HCT116 (cell line): ENCODE results near the gene UBE3C. TPM values are rescaled to one million over a fixed set of nuclear protein-coding genes. Genes with fewer than 3 reads are reported as not detected.

Source experiments
- ATAC-seq: fragments of 200-7000 bp; cut with Tn5 transposase; 2 replicates; pipeline ENCODE4 v1.9.1; 2020; ENCODE audit warnings: mild to moderate bottlenecking, moderate library complexity
- BruUV-seq: library from RNA; stranded (reverse); fragments of 400-500 nt; replicated peaks from 2 replicates; lab custom pipeline; 2021; lab: Mats Ljungman, UMichigan
- CTCF ChIA-PET: fragments of 300-600 bp; sonication (Branson Sonifier 250); formaldehyde crosslinking; loops from one replicate; lab custom pipeline; 2021; ENCODE audit warnings: antibody characterized with exemption; lab: Charles Lee
- POLR2A ChIA-PET: fragments of 300-600, 350-600 bp; sonication (Branson Sonifier 250); formaldehyde crosslinking; loops from one replicate; lab custom pipeline; 2021; ENCODE audit warnings: antibody characterized with exemption; lab: Charles Lee
- RAD21 ChIA-PET, 2 experiments: fragments of 300-600 bp; sonication (Branson Sonifier 250); formaldehyde crosslinking; loops; one replicate each; lab custom pipeline; 2023; ENCODE audit warnings: low total read pairs in 2 of 2; ENCODE audit not compliant: uncharacterized antibody in 2 of 2, unreplicated experiment in 2 of 2, low non-redundant PET in 1 of 2; lab: Charles Lee
- DNase-seq: peaks from one replicate; pipeline ENCODE4 v3.0.0-alpha.2; 2010; ENCODE audit warnings: low read depth, low spot score
- H2AFZ ChIP-seq: fragments of 200-600 bp; shearing (Covaris generic), sonication (generic); 2 replicates; pipeline ENCODE4 v1.6.1; 2017; ENCODE audit warnings: low read depth, mixed run types, mixed read lengths, antibody characterized with exemption, low read length; ENCODE audit not compliant: poor library complexity, severe bottlenecking
- H3K27ac ChIP-seq: 2 replicates; pipeline ENCODE4 v1.5.1; 2012; ENCODE audit warnings: low read depth, low read length
- H3K27me3 ChIP-seq: fragments of 200-600 bp; sonication (generic); 2 replicates; pipeline ENCODE4 v1.6.1; 2016; ENCODE audit warnings: mixed run types, low read length, mixed read lengths; ENCODE audit not compliant: insufficient read depth
- H3K36me3 ChIP-seq, 2 experiments: fragments of 200-500 bp in 1 of 2; fragments of 200-600 bp in 1 of 2; sonication (Bioruptor generic) in 1 of 2; sonication (generic) in 1 of 2; 2 replicates each; pipeline versions ENCODE4 v1.5.1 to v1.6.1; 2014 to 2016; ENCODE audit warnings: low read length in 2 of 2, inconsistent platforms in 1 of 2, mixed read lengths in 1 of 2, mixed run types in 1 of 2; ENCODE audit not compliant: insufficient read depth in 2 of 2, control insufficient read depth in 1 of 2
- H3K4me1 ChIP-seq, 2 experiments: fragments of 200-600 bp in 1 of 2; sonication (generic) in 1 of 2; 2 replicates each; pipeline versions ENCODE4 v1.5.1 to v1.6.1; 2012 to 2017; ENCODE audit warnings: low read length in 2 of 2, inconsistent platforms in 1 of 2, mild to moderate bottlenecking in 1 of 2, mixed read lengths in 1 of 2, mixed run types in 1 of 2, moderate library complexity in 1 of 2; ENCODE audit not compliant: insufficient read depth in 2 of 2, control insufficient read depth in 1 of 2
- H3K4me2 ChIP-seq: fragments of 200-600 bp; sonication (generic); 2 replicates; pipeline ENCODE4 v1.6.1; 2017; ENCODE audit warnings: mixed run types, low read length, mixed read lengths
- H3K4me3 ChIP-seq, 2 experiments: fragments of 200-600 bp in 1 of 2; sonication (generic) in 1 of 2; replicated peaks in 1 of 2; 2 replicates each; pipeline ENCODE4 v1.5.1; 2011 to 2016; ENCODE audit warnings: low read length in 2 of 2, control low read depth in 1 of 2, low read depth in 1 of 2, mild to moderate bottlenecking in 1 of 2, mixed read lengths in 1 of 2, mixed run types in 1 of 2
- H3K79me2 ChIP-seq: fragments of 200-600 bp; sonication (generic); 2 replicates; pipeline ENCODE4 v1.6.1; 2017; ENCODE audit warnings: mild to moderate bottlenecking, mixed run types, low read length, moderate library complexity, mixed read lengths; ENCODE audit not compliant: insufficient read depth
- H3K9ac ChIP-seq: fragments of 200-600 bp; sonication (generic); 2 replicates; pipeline ENCODE4 v1.6.1; 2016; ENCODE audit warnings: low read length, mixed read lengths
- H3K9me2 ChIP-seq: fragments of 200-600 bp; sonication (generic), shearing (Covaris generic); 2 replicates; pipeline ENCODE4 v1.6.1; 2017; ENCODE audit warnings: mixed run types, mild to moderate bottlenecking, moderate library complexity; ENCODE audit not compliant: insufficient read depth
- H3K9me3 ChIP-seq, 2 experiments: fragments of 200-500 bp in 1 of 2; fragments of 200-600 bp in 1 of 2; sonication (Bioruptor generic) in 1 of 2; sonication (generic) in 1 of 2; 2 replicates each; pipeline ENCODE4 v1.6.1; 2014 to 2017; ENCODE audit warnings: low read length in 2 of 2, mixed read lengths in 2 of 2, inconsistent platforms in 1 of 2, low read depth in 1 of 2, mild to moderate bottlenecking in 1 of 2, mixed run types in 1 of 2, moderate library complexity in 1 of 2; ENCODE audit not compliant: control insufficient read depth in 1 of 2, insufficient read depth in 1 of 2
- H4K20me1 ChIP-seq: fragments of 200-600 bp; sonication (generic), shearing (Covaris generic); 2 replicates; pipeline ENCODE4 v1.6.1; 2017; ENCODE audit warnings: mixed run types, mild to moderate bottlenecking, moderate library complexity; ENCODE audit not compliant: insufficient read depth
- CBX3 ChIP-seq: IDR thresholded peaks from 2 replicates; pipeline ENCODE4 v1.6.1; 2012; ENCODE audit warnings: low read depth
- ELF1 ChIP-seq: IDR thresholded peaks from 2 replicates; pipeline ENCODE4 v1.6.1; 2012; ENCODE audit warnings: low read depth, borderline replicate concordance
- EZH2phosphoT487 ChIP-seq: fragments of 200-600 bp; IDR thresholded peaks from 2 replicates; pipeline ENCODE4 v1.6.1; 2018; ENCODE audit warnings: antibody characterized with exemption, borderline replicate concordance
- FOSL1 ChIP-seq: IDR thresholded peaks from 2 replicates; pipeline ENCODE4 v1.6.1; 2012; ENCODE audit warnings: low read depth
- JUND ChIP-seq: IDR thresholded peaks from 2 replicates; pipeline ENCODE4 v1.6.1; 2012
- POLR2A ChIP-seq: IDR thresholded peaks from 2 replicates; pipeline ENCODE4 v1.7.0; 2011; ENCODE audit warnings: borderline replicate concordance; ENCODE audit not compliant: insufficient read depth, insufficient read length; ENCODE audit errors: extremely low read depth
- POLR2AphosphoS5 ChIP-seq: IDR thresholded peaks from 2 replicates; pipeline ENCODE4 v1.6.1; 2011; ENCODE audit warnings: mild to moderate bottlenecking, low read depth, low read length, moderate library complexity
- RAD21 ChIP-seq: IDR thresholded peaks from 2 replicates; pipeline ENCODE4 v1.6.1; 2012; ENCODE audit warnings: low read depth, mild to moderate bottlenecking
- SP1 ChIP-seq: IDR thresholded peaks from 2 replicates; pipeline ENCODE4 v1.6.1; 2012; ENCODE audit warnings: low read depth
- TCF7L2 ChIP-seq: IDR thresholded peaks from 2 replicates; pipeline ENCODE4 v1.7.0; 2011; ENCODE audit warnings: borderline replicate concordance, inconsistent platforms; ENCODE audit not compliant: insufficient read depth, insufficient read length; ENCODE audit errors: extremely low read depth
- ZNF274 ChIP-seq: fragments of 200-500 bp; sonication (Bioruptor generic); IDR thresholded peaks from 2 replicates; pipeline ENCODE4 v1.6.1; 2014; ENCODE audit warnings: mild to moderate bottlenecking, low read depth, low read length, inconsistent platforms
- intact Hi-C: fragments of 100-400 bp; cut with micrococcal nuclease; formaldehyde crosslinking; loops from 2 replicates; pipeline ENCODE4 v1.10.0; 2022
- total RNA-seq: library from RNA; stranded (reverse); gene quantifications from one replicate; pipeline ENCODE4 v1.2.1, GENCODE V29; 2021; ENCODE audit not compliant: unreplicated experiment
- TF ChIP-seq, protein P1 (sequence below): IDR thresholded peaks from 2 replicates; pipeline ENCODE4 v1.6.1; 2012
- TF ChIP-seq, protein P2 (sequence below): IDR thresholded peaks from 2 replicates; pipeline ENCODE4 v1.6.1; 2012
- TF ChIP-seq, protein P3 (sequence below): IDR thresholded peaks from 2 replicates; pipeline ENCODE4 v1.6.1; 2011; ENCODE audit warnings: mild to moderate bottlenecking, low read length, moderate library complexity; ENCODE audit not compliant: insufficient replicate concordance; ENCODE audit errors: extremely low read depth
- TF ChIP-seq, protein P4 (sequence below): IDR thresholded peaks from 2 replicates; pipeline ENCODE4 v1.6.1; 2012; ENCODE audit warnings: low read depth

UBE3C gene
- total RNA-seq, 1 experiment from 2014 or later, result 68.3 TPM

DNA sequence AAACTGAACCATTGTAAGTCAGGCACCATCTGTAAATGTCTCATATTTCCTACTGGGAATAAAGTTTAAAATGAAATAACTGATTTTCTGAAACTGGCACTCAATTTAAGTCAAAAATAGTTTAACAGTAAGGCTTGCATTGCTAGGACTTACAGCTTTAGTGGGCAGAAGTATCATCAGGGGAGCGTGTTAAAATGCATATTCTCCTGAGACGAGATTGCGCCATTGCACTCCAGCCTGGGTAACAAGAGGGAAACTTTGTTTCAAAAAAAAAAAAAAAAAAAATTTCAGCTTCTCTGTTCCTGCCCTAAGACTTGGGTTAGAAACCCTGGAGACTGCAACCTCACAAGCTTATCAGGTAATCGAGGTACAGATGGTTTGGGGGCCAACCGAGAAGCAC is 65.4 kb downstream of the UBE3C start:
- POLR2A ChIA-PET, result no interaction called here
- no peak for DNase-seq
- no peak overlapping the region for H3K4me2 ChIP-seq
- intact Hi-C loops, result no loop called here
- RAD21 ChIA-PET, result no interaction called here
- no peak overlapping the region for H2AFZ ChIP-seq
- no peaks in the 10 kb centered on the region for H4K20me1 ChIP-seq
- H3K9me3 ChIP-seq, result no peaks in the 10 kb centered on the region
- TF ChIP-seq POLR2A (no peak), EZH2phosphoT487 (no peak), ZNF274 (no peak), POLR2AphosphoS5 (no peak), RAD21 (no peak), ELF1 (no peak), SP1 (no peak), JUND (no peak), CBX3 (no peak), FOSL1 (no peak), TCF7L2 (no peak)
- TF ChIP-seq, protein P1, sequence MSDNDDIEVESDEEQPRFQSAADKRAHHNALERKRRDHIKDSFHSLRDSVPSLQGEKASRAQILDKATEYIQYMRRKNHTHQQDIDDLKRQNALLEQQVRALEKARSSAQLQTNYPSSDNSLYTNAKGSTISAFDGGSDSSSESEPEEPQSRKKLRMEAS, result no peak
- TF ChIP-seq, protein P2, sequence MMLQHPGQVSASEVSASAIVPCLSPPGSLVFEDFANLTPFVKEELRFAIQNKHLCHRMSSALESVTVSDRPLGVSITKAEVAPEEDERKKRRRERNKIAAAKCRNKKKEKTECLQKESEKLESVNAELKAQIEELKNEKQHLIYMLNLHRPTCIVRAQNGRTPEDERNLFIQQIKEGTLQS, result no peak
- TF ChIP-seq, protein P3, sequence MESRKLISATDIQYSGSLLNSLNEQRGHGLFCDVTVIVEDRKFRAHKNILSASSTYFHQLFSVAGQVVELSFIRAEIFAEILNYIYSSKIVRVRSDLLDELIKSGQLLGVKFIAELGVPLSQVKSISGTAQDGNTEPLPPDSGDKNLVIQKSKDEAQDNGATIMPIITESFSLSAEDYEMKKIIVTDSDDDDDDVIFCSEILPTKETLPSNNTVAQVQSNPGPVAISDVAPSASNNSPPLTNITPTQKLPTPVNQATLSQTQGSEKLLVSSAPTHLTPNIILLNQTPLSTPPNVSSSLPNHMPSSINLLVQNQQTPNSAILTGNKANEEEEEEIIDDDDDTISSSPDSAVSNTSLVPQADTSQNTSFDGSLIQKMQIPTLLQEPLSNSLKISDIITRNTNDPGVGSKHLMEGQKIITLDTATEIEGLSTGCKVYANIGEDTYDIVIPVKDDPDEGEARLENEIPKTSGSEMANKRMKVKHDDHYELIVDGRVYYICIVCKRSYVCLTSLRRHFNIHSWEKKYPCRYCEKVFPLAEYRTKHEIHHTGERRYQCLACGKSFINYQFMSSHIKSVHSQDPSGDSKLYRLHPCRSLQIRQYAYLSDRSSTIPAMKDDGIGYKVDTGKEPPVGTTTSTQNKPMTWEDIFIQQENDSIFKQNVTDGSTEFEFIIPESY, result no peak
- TF ChIP-seq, protein P4, sequence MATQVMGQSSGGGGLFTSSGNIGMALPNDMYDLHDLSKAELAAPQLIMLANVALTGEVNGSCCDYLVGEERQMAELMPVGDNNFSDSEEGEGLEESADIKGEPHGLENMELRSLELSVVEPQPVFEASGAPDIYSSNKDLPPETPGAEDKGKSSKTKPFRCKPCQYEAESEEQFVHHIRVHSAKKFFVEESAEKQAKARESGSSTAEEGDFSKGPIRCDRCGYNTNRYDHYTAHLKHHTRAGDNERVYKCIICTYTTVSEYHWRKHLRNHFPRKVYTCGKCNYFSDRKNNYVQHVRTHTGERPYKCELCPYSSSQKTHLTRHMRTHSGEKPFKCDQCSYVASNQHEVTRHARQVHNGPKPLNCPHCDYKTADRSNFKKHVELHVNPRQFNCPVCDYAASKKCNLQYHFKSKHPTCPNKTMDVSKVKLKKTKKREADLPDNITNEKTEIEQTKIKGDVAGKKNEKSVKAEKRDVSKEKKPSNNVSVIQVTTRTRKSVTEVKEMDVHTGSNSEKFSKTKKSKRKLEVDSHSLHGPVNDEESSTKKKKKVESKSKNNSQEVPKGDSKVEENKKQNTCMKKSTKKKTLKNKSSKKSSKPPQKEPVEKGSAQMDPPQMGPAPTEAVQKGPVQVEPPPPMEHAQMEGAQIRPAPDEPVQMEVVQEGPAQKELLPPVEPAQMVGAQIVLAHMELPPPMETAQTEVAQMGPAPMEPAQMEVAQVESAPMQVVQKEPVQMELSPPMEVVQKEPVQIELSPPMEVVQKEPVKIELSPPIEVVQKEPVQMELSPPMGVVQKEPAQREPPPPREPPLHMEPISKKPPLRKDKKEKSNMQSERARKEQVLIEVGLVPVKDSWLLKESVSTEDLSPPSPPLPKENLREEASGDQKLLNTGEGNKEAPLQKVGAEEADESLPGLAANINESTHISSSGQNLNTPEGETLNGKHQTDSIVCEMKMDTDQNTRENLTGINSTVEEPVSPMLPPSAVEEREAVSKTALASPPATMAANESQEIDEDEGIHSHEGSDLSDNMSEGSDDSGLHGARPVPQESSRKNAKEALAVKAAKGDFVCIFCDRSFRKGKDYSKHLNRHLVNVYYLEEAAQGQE, result no peak
- no peak overlapping the region for H3K4me3 ChIP-seq
- peaks cover 20 to 56% of the 10 kb centered on the region in 2 experiments for H3K36me3 ChIP-seq
- no TSS peak for BruUV-seq
- H3K4me1 ChIP-seq, result no peaks in the 10 kb centered on the region
- no peak overlapping the region for H3K27ac ChIP-seq
- H3K27me3 ChIP-seq, result no peaks in the 10 kb centered on the region
- no peaks in the 10 kb centered on the region for H3K9me2 ChIP-seq
- H3K79me2 ChIP-seq, result peaks cover 11% of the 10 kb centered on the region
- no peak overlapping the region for H3K9ac ChIP-seq
- CTCF ChIA-PET, result no interaction called here
- no peak for ATAC-seq
